Dendritic cell treated with granulocyte-macrophage colony-stimulating factor and Interleukin-4, amounts not matched to agents 40 ng/mL and 50 ng/mL, for 4 days (primary cell): Measurements from ENCODE around the gene KIF3A.

Experiments
- H3K27ac Mint-ChIP-seq: one replicate; pipeline ENCODE4 v1.8.0; 2022; ENCODE audit warnings: mild to moderate bottlenecking, mixed read lengths
- H3K27me3 Mint-ChIP-seq: one replicate; pipeline ENCODE4 v1.8.0; 2022; ENCODE audit warnings: mild to moderate bottlenecking, mixed read lengths
- H3K36me3 Mint-ChIP-seq: one replicate; pipeline ENCODE4 v1.8.0; 2022; ENCODE audit warnings: low read depth, mixed read lengths
- H3K4me1 Mint-ChIP-seq: one replicate; pipeline ENCODE4 v1.8.0; 2022; ENCODE audit warnings: low read depth, mixed read lengths
- H3K4me3 Mint-ChIP-seq: one replicate; pipeline ENCODE4 v1.8.0; 2022; ENCODE audit warnings: mild to moderate bottlenecking, moderate library complexity, mixed read lengths
- H3K9me3 Mint-ChIP-seq: one replicate; pipeline ENCODE4 v1.8.0; 2022; ENCODE audit warnings: mixed read lengths
- intact Hi-C: fragments of 100-400 bp; cut with micrococcal nuclease; formaldehyde crosslinking; loops from one replicate; pipeline ENCODE4 v1.15.0; 2022

The KIF3A gene

GRCh38 chr5:132764671-132765238, 27.4 kb upstream of the KIF3A start:
- Mint-ChIP-seq H3K27ac (peak overlapping the region; percentile 70), H3K9me3 (no peaks in the 10 kb centered on the region), H3K27me3 (peaks cover 15% of the 10 kb centered on the region), H3K4me3 (no peak overlapping the region), H3K4me1 (peaks cover 84% of the 10 kb centered on the region), H3K36me3 (peaks cover 49% of the 10 kb centered on the region)
- intact Hi-C loops, result no loop called here

GRCh38 chr5:132764051-132764450, 26.7 kb upstream of the KIF3A start:
- peaks cover 84% of the 10 kb centered on the region for H3K4me1 Mint-ChIP-seq
- intact Hi-C loops, result no loop called here
- H3K27ac Mint-ChIP-seq, result peak overlapping the region; percentile 70
- H3K36me3 Mint-ChIP-seq, result peaks cover 51% of the 10 kb centered on the region
- H3K9me3 Mint-ChIP-seq, result no peaks in the 10 kb centered on the region
- H3K27me3 Mint-ChIP-seq, result peaks cover 15% of the 10 kb centered on the region
- no peak overlapping the region for H3K4me3 Mint-ChIP-seq

GRCh38 chr5:132763181-132764036, 26.1 kb upstream of the KIF3A start:
- H3K27ac Mint-ChIP-seq, result peak overlapping the region; percentile 70
- H3K4me1 Mint-ChIP-seq, result peaks cover 79% of the 10 kb centered on the region
- no peaks in the 10 kb centered on the region for H3K9me3 Mint-ChIP-seq
- no peak overlapping the region for H3K4me3 Mint-ChIP-seq
- intact Hi-C loops, result no loop called here
- peaks cover 57% of the 10 kb centered on the region for H3K36me3 Mint-ChIP-seq
- H3K27me3 Mint-ChIP-seq, result peaks cover 12% of the 10 kb centered on the region

- H3K9me3 Mint-ChIP-seq, result no peaks in the 10 kb centered on the region
- intact Hi-C loops, result no loop called here
- peaks cover 70% of the 10 kb centered on the region for H3K4me1 Mint-ChIP-seq
- H3K27ac Mint-ChIP-seq, result peak overlapping the region; percentile 21
- H3K4me3 Mint-ChIP-seq, result no peak overlapping the region
- peaks cover 61% of the 10 kb centered on the region for H3K36me3 Mint-ChIP-seq
- peaks cover 9% of the 10 kb centered on the region for H3K27me3 Mint-ChIP-seq
Observed at GRCh38 chr5:132762246-132763000, 25.1 kb upstream of the KIF3A start.

- Mint-ChIP-seq H3K4me1 (peaks cover 61% of the 10 kb centered on the region), H3K27me3 (peaks cover 1% of the 10 kb centered on the region), H3K27ac (peak overlapping the region; percentile 21), H3K4me3 (no peak overlapping the region), H3K9me3 (no peaks in the 10 kb centered on the region), H3K36me3 (peaks cover 61% of the 10 kb centered on the region)
- intact Hi-C loops, result no loop called here
Observed at GRCh38 chr5:132761321-132762240, 24.2 kb upstream of the KIF3A start.

GRCh38 chr5:132760601-132761317, 23.4 kb upstream of the KIF3A start:
- H3K4me3 Mint-ChIP-seq, result no peak overlapping the region
- no peak overlapping the region for H3K27ac Mint-ChIP-seq
- peaks cover 56% of the 10 kb centered on the region for H3K4me1 Mint-ChIP-seq
- no peaks in the 10 kb centered on the region for H3K9me3 Mint-ChIP-seq
- H3K27me3 Mint-ChIP-seq, result no peaks in the 10 kb centered on the region
- H3K36me3 Mint-ChIP-seq, result peaks cover 61% of the 10 kb centered on the region
- intact Hi-C loops, result no loop called here

- Mint-ChIP-seq H3K36me3 (peaks cover 58% of the 10 kb centered on the region), H3K4me1 (peaks cover 50% of the 10 kb centered on the region), H3K9me3 (no peaks in the 10 kb centered on the region), H3K27ac (no peak overlapping the region), H3K4me3 (no peak overlapping the region), H3K27me3 (no peaks in the 10 kb centered on the region)
- intact Hi-C loops, result no loop called here
Observed at GRCh38 chr5:132760049-132760420, 22.7 kb upstream of the KIF3A start.

- intact Hi-C loops, result no loop called here
- Mint-ChIP-seq H3K27ac (no peak overlapping the region), H3K4me1 (peaks cover 44% of the 10 kb centered on the region), H3K9me3 (no peaks in the 10 kb centered on the region), H3K4me3 (no peak overlapping the region), H3K27me3 (no peaks in the 10 kb centered on the region), H3K36me3 (peaks cover 51% of the 10 kb centered on the region)
Observed at GRCh38 chr5:132759114-132760048, 22.0 kb upstream of the KIF3A start.

GRCh38 chr5:132758451-132758850, 21.1 kb upstream of the KIF3A start:
- Mint-ChIP-seq H3K27me3 (no peaks in the 10 kb centered on the region), H3K4me3 (no peak overlapping the region), H3K9me3 (no peaks in the 10 kb centered on the region), H3K27ac (no peak overlapping the region), H3K4me1 (peaks cover 34% of the 10 kb centered on the region), H3K36me3 (peaks cover 42% of the 10 kb centered on the region)
- intact Hi-C loops, result no loop called here

GRCh38 chr5:132756542-132756941, 19.2 kb upstream of the KIF3A start:
- Mint-ChIP-seq H3K9me3 (no peaks in the 10 kb centered on the region), H3K36me3 (peaks cover 36% of the 10 kb centered on the region), H3K27ac (no peak overlapping the region), H3K4me1 (peaks cover 15% of the 10 kb centered on the region), H3K4me3 (no peak overlapping the region), H3K27me3 (peaks cover 6% of the 10 kb centered on the region)
- intact Hi-C loops, result no loop called here

GRCh38 chr5:132754947-132755346, 17.6 kb upstream of the KIF3A start:
- Mint-ChIP-seq H3K4me1 (no peaks in the 10 kb centered on the region), H3K27ac (no peak overlapping the region), H3K27me3 (peaks cover 13% of the 10 kb centered on the region), H3K4me3 (no peak overlapping the region), H3K9me3 (no peaks in the 10 kb centered on the region), H3K36me3 (peaks cover 22% of the 10 kb centered on the region)
- intact Hi-C loops, result loop anchor here (1.0 kb wide), 1 partner anchor 65 kb away; no protein-coding TSS in a partner anchor

- H3K27ac Mint-ChIP-seq, result no peak overlapping the region
- peaks cover 18% of the 10 kb centered on the region for H3K36me3 Mint-ChIP-seq
- no peaks in the 10 kb centered on the region for H3K4me1 Mint-ChIP-seq
- intact Hi-C loops, result no loop called here
- no peak overlapping the region for H3K4me3 Mint-ChIP-seq
- peaks cover 22% of the 10 kb centered on the region for H3K27me3 Mint-ChIP-seq
- no peaks in the 10 kb centered on the region for H3K9me3 Mint-ChIP-seq
Observed at GRCh38 chr5:132754111-132754510, 16.8 kb upstream of the KIF3A start.
